SKM-1 (cell line): ENCODE results near the gene PLEKHH1.
A peak's percentile ranks its signal among the peaks of the same experiment; 100 is the strongest.
"Not testable (repeated sequence)": the region's sequence is repeated elsewhere in the genome, so short reads cannot be mapped to it uniquely, and the experiment has no call there.

Experiments
- DNase-seq: peaks from one replicate; lab custom pipeline; 2025; ENCODE audit not compliant: unreplicated experiment; lab: John Stamatoyannopoulos, UW

The PLEKHH1 gene

DNA sequence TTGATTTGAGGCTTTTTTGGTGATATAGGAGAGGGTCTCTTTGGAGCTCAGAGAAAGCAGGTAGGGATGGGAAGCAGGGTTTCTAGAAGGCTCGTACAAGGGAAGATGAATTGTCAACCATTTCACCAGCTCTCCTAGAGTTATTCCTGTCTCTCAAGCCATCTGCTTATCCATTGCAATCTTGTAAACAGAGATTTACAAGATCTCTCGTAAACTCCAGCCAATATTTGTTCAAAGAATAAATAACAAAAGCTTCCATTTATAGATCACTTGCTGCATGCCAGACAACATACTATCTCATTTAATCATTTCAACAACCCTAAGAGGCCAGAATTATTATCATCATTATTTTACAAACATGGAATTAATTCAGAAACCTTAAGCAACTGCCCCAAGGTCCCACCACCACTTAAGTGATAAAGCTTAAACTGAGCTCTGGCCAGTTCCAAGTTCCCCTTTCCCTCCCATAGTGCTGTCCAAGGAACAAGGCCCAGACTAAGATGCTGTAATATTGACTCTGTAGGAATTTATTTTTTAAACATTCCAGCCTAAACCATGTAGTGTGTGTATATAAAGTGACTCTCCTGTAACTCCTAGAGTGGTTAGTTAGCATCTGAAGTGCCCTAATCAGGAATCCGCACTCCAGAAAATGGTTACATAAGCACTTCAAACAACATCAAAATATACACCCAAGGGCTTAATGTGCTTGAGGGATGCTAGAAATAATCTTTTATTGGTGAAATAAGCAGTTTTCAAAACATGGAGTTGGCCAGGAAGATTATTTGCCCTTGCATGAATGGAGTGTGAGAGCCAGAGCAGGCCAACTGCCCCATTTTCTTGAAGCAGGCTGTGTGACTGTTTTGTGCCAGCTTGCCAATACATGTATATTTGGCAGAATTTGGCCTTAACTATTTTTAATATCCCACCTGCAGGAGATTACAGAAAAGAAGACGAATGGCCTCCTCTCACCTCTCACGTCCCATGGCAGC is 2.8 kb upstream of the PLEKHH1 start:
- no peak for DNase-seq

- DNase-seq, result no peak
Measured at GRCh38 chr14:67532606-67532997, 488 bp upstream of the PLEKHH1 start.

- no peak for DNase-seq
Measured at GRCh38 chr14:67533754-67534085, 630 bp downstream of the PLEKHH1 start.

DNA sequence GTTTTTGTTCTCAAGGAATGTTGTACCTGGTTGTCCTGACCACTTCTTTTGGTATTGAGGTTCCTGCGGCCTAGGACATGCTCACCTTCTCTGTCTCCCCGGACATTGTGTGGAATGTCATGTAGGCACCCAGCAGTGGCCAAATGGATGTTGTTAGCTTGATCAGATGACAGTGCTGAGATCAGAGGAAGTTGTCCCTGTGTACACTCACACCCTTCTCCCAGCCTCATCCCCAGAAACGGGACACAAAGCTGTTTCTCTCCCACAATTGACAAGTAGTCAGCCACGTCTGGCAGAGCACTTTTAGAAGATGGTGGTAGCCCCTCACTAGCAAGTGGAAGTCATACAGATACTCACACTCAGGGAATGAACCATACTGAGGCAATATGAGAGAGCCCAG is 3.0 kb downstream of the PLEKHH1 start:
- DNase-seq, result no peak

GRCh38 chr14:67537736-67538135 is 4.6 kb downstream of the PLEKHH1 start:
- DNase-seq, result no peak

GRCh38 chr14:67538501-67538900 is 5.4 kb downstream of the PLEKHH1 start:
- DNase-seq, result no peak

DNA sequence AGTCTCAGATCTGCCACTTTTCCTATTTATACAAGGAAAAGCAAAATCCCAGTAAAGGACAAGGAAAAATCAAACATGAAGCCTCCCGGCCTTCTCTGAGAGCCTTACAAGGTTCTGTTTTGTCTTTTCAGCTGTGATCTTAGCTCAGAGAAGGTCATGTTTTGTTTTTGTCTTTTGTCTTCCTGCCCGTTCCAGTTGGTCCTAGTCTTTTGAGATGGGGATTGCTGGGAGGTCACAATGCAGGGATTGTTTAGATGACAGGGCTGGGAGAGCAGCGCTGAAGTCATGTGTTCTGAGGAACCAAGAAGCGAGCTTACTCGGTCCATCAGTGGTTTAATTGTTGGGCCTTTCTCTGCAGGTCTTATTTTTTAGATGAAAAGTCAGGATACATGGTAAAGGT is 6.0 kb downstream of the PLEKHH1 start:
- no peak for DNase-seq

- DNase-seq, result no peak
Measured at GRCh38 chr14:67541448-67542387, 8.6 kb downstream of the PLEKHH1 start.

DNA sequence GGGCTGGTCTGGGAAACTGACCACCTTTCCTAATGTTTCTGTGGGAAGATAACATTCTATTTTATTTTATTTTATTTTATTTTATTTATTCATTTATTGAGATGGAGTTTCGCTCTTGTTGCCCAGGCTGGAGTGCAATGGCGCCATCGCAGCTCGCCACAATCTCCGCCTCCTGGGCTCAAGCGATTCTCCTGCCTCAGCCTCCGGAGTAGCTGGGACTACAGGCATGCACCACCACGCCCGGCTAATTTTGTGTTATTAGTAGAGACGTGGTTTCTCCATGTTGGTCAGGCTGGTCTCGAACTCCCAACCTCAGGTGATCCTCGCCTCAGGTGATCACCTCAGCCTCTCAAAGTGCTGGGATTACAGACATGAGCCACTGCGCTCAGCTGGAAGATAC is 9.5 kb downstream of the PLEKHH1 start:
- DNase-seq, result not testable (repeated sequence)

DNA sequence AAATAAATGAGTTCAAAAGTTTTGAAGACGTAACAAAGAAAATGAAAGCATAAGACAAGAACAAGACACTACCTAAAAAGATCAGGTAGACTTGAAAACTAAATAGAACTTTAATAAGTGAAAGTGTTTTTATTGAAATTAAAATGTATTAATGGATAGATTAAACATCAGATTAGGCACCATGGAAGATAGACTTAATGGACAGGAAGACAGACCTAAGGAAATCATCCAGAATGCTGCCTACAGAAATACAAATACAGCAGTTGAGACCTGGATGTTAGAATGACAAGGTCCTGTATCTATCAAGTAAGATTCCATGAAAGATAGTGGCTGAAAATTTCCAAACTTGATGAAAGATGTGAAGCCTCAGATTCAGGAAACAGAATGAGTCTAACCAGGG is 11.5 kb downstream of the PLEKHH1 start:
- no peak for DNase-seq

DNA sequence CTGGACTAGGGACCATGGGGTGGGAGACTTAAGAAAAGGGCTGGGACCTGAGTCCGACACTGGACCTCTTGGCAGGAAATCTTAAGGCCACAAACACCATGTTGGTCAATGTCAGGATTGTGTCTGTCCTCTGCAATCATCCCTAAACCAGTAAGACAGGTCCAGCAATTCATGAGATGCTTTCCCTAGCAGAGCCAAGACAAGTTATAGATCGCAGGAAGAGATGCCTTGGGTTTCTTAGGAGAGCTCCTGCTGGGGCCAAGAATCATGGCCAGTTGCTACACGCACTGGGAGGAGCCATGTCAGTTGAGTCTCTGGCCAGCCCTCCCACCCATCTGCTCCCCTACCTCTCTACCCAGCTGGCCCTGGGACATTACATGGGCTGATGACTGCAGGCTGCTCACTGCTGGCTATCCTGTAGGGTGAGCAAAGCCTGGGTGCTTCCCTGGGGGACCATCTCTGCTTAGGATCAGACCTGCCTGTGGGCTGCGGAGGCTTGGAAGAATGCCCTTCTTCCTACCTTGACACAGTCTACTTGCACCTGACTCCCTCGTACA is 14.2 kb downstream of the PLEKHH1 start:
- no peak for DNase-seq

DNA sequence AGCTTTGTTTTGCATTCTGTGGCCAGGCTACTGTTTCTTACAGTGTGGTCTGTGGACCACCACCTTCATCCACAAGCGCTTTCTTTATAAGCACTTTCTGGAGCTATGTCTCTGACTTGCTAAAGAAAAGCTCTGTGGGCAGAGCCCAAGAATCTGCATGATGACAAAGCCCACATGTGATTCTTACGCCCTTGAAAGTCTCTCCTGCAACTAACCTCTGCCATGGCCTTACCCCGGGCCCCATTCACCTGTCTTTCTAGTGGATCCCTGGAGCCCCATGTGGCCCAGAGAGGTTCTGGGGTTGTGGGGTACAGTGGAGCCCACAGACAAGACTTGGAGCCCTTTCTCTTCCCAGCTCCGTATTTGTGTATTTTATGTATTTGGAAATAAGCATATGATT is 16.6 kb downstream of the PLEKHH1 start:
- DNase-seq, result no peak

GRCh38 chr14:67551123-67551522 is 18.0 kb downstream of the PLEKHH1 start:
- no peak for DNase-seq

- DNase-seq, result no peak
Measured at GRCh38 chr14:67551940-67552339, 18.9 kb downstream of the PLEKHH1 start.

- no peak for DNase-seq
Measured at GRCh38 chr14:67553547-67553946, 20.5 kb downstream of the PLEKHH1 start.

GRCh38 chr14:67554341-67554740 is 21.3 kb downstream of the PLEKHH1 start:
- no peak for DNase-seq

DNA sequence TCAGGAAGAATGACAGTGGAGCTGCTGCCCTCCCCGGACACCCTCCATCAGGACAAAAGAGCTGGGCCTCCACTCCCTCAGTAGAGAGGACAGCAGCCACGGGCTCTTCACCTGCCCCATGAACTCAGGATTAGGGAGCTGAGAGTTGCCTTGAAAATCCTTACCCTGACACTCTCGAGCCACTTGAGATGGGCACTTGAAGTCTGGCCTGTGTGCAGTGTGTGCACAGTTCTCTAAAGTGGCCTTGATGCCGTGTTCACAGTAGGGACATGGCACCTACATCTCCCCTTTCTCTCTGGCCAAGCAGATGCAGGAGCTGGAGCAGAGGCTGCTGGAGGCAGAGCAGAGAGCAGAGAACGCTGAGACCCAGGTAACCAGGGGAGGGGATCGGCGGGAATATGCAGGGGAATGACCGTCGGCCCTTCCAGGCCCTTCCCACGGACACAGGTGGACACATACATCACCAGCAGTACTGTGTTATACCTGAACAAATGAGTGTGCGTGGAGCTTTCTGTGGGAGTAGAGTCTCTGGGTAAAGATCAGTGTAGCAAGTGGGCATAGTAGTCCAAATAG is 22.5 kb downstream of the PLEKHH1 start:
- no peak for DNase-seq

DNA sequence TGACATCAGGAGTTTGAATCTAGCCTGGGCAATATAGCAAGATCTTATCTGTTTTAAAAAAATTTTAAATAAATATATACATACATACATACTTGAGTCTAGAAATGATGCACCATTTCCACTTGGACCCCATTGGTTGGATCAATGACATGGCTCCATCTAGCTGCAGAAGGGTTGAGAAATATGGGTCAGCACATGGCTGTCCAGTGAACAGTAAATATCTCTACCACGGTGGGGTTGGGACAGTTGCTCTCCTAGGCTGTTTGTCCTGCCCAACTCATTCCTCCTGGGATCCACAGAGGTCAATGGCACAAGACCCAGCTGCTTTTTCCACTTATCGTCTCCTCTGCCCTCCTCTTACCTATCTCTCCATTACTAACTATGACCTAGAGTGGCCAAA is 23.6 kb downstream of the PLEKHH1 start:
- no peak for DNase-seq

DNA sequence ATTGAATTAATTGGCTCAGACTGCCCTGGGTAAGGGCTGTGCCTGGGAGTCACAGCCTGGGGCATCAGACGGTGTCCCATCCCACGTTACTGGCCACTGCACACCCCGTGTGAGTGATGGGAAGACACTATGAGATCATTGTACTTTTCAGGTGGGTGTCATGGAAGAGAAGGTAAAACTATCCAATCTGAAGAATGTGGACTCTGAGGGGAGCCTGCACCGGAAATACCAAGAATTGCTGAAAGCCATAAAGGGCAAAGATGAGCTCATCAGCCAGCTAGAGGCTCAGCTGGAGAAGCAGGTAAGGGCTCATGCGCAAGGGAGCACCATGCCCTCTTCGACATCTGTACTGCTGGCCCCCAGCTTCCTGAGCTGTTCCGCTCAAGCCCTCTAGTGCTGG is 24.0 kb downstream of the PLEKHH1 start:
- no peak for DNase-seq

DNA sequence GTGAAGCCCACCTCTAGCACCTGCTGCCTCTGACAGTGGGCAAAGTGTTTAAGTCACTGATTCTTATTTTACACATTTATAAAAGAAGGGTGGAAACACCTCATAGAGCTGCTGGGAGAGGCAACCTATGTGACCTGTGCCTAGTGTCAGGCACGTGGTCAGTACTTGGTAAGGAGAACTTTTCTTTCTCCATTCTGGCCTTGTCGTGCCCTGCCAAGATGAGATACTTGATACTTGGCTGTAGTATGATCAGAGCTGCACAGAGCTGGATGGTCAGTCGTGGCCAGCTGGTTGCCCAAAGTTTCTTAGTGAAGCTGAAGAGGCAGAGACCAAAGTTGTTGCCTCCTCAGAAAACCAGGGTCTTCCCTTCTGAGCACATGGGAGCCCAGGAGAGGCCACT is 24.6 kb downstream of the PLEKHH1 start:
- no peak for DNase-seq

GRCh38 chr14:67559639-67560038 is 26.5 kb downstream of the PLEKHH1 start:
- peak; percentile 3 for DNase-seq
